Neuronal stem cell (in vitro differentiated cells): Measurements from ENCODE around the gene PCBP3.

ENCODE experiments used
- DNase-seq: peaks from one replicate; pipeline ENCODE4 v3.0.0-alpha.2; 2013; ENCODE audit warnings: low spot score
- H2AFZ ChIP-seq: one replicate; pipeline ENCODE4 v1.6.1; 2013; ENCODE audit warnings: mild to moderate bottlenecking, low read length, inconsistent platforms
- H2AK5ac ChIP-seq: 2 replicates; pipeline ENCODE4 v1.6.1; 2013; ENCODE audit warnings: low read depth, mild to moderate bottlenecking, inconsistent platforms, low read length, moderate library complexity, mixed read lengths
- H2BK120ac ChIP-seq: 2 replicates; pipeline ENCODE4 v1.6.1; 2013; ENCODE audit warnings: low read depth, mild to moderate bottlenecking, inconsistent platforms, low read length, moderate library complexity, mixed read lengths
- H2BK12ac ChIP-seq: one replicate; pipeline ENCODE4 v1.6.1; 2013; ENCODE audit warnings: low read length, inconsistent platforms
- H2BK15ac ChIP-seq: 2 replicates; pipeline ENCODE4 v1.6.1; 2013; ENCODE audit warnings: mild to moderate bottlenecking, low read length, inconsistent platforms, mixed read lengths
- H2BK5ac ChIP-seq: one replicate; pipeline ENCODE4 v1.6.1; 2013; ENCODE audit warnings: inconsistent platforms, mild to moderate bottlenecking, low read length, moderate library complexity
- H3K14ac ChIP-seq: one replicate; pipeline ENCODE4 v1.6.1; 2013; ENCODE audit warnings: low read length, inconsistent platforms
- H3K18ac ChIP-seq: 2 replicates; pipeline ENCODE4 v1.6.1; 2013; ENCODE audit warnings: low read length, inconsistent platforms
- H3K23ac ChIP-seq: 2 replicates; pipeline ENCODE4 v1.6.1; 2013; ENCODE audit warnings: low read depth, mild to moderate bottlenecking, mixed read lengths, low read length, inconsistent platforms; ENCODE audit not compliant: poor library complexity
- H3K27ac ChIP-seq: replicated peaks from 3 replicates; pipeline ENCODE4 v1.5.1; 2013; ENCODE audit warnings: low read length, inconsistent platforms
- H3K27me3 ChIP-seq, 3 experiments: 2 replicates each; pipeline ENCODE4 v1.6.1; 2013; ENCODE audit warnings: low read length in 3 of 3, mild to moderate bottlenecking in 2 of 3, inconsistent platforms in 1 of 3, low read depth in 1 of 3, mixed read lengths in 1 of 3, moderate library complexity in 1 of 3; ENCODE audit not compliant: control insufficient read depth in 3 of 3, insufficient read depth in 3 of 3
- H3K36me3 ChIP-seq, 2 donors: replicated peaks in 1 of 2; 2 replicates each; pipeline ENCODE4 v1.6.1; 2013; ENCODE audit warnings: low read length in 2 of 2; ENCODE audit not compliant: control insufficient read depth in 2 of 2, insufficient read depth in 2 of 2
- H3K4ac ChIP-seq: 2 replicates; pipeline ENCODE4 v1.6.1; 2013; ENCODE audit warnings: inconsistent platforms, mild to moderate bottlenecking, low read length, moderate library complexity
- H3K4me1 ChIP-seq, 2 donors: 1 replicate in 1 of 2; 2 replicates in 1 of 2; pipeline ENCODE4 v1.6.1; 2013; ENCODE audit warnings: low read length in 2 of 2, low read depth in 1 of 2; ENCODE audit not compliant: control insufficient read depth in 2 of 2, insufficient read depth in 1 of 2
- H3K4me2 ChIP-seq: one replicate; pipeline ENCODE4 v1.6.1; 2013; ENCODE audit warnings: mild to moderate bottlenecking, low read length, inconsistent platforms; ENCODE audit not compliant: insufficient read depth, poor library complexity, severe bottlenecking
- H3K4me3 ChIP-seq, 2 donors: 2 replicates each; pipeline ENCODE4 v1.5.1; 2013; ENCODE audit warnings: low read length in 2 of 2, mild to moderate bottlenecking in 2 of 2, inconsistent platforms in 1 of 2, moderate library complexity in 1 of 2
- H3K79me1 ChIP-seq: one replicate; pipeline ENCODE4 v1.6.1; 2013; ENCODE audit warnings: low read depth, mild to moderate bottlenecking, inconsistent platforms, low read length, moderate library complexity
- H3K9ac ChIP-seq: one replicate; pipeline ENCODE4 v1.6.1; 2013; ENCODE audit warnings: mild to moderate bottlenecking, low read depth, low read length, inconsistent platforms; ENCODE audit not compliant: poor library complexity
- H3K9me3 ChIP-seq, 2 donors: replicated peaks in 1 of 2; 2 replicates each; pipeline versions ENCODE3 to v1.6.1; 2013; ENCODE audit warnings: low read length in 2 of 2, mild to moderate bottlenecking in 2 of 2, inconsistent platforms in 1 of 2, low read depth in 1 of 2, mixed read lengths in 1 of 2, moderate library complexity in 1 of 2; ENCODE audit not compliant: control insufficient read depth in 2 of 2, insufficient read depth in 1 of 2
- H4K8ac ChIP-seq: one replicate; pipeline ENCODE4 v1.6.1; 2013; ENCODE audit warnings: low read depth, mild to moderate bottlenecking, inconsistent platforms, low read length, moderate library complexity
- H4K91ac ChIP-seq: one replicate; pipeline ENCODE4 v1.6.1; 2013; ENCODE audit warnings: low read length, low read depth, mild to moderate bottlenecking, inconsistent platforms; ENCODE audit not compliant: poor library complexity
- WGBS, 2 donors: extraction: QIAGEN DNeasy Blood & Tissue Kit; methylation state at CpG; one replicate each; pipeline ENCODE4 v1.1.7; 2013; ENCODE audit warnings: missing lambda C conversion rate in 2 of 2, mixed read lengths in 1 of 2; ENCODE audit not compliant: insufficient read length in 2 of 2, insufficient replicate concordance in 1 of 2; ENCODE audit errors: extremely low coverage in 2 of 2; 5-methylcytosine and 5-hydroxymethylcytosine counted together

Gene PCBP3

GRCh38 chr21:45852886-45853400 is 209.4 kb downstream of the PCBP3 start:
- Histone ChIP-seq H3K9me3 (peaks cover 0 to 2% of the 10 kb centered on the region in 2 donors), H3K36me3 (no peaks in the 10 kb centered on the region), H3K27ac (no peak overlapping the region), H2AFZ (no peak overlapping the region), H3K18ac (no peak overlapping the region), H3K27me3 (no peaks in the 10 kb centered on the region), H2AK5ac (peak overlapping the region; percentile 26), H3K4me3 (peak overlapping the region in 1 of 2 donors; percentile 30), H2BK5ac (no peak overlapping the region), H3K4ac (no peak overlapping the region), H2BK120ac (no peak overlapping the region), H4K8ac (no peak overlapping the region), H3K4me2 (no peak overlapping the region), H4K91ac (no peak overlapping the region), H3K23ac (no peak overlapping the region), H3K14ac (no peak overlapping the region), H2BK12ac (no peak overlapping the region), H3K4me1 (peaks cover 0 to 11% of the 10 kb centered on the region in 2 donors), H3K79me1 (no peaks in the 10 kb centered on the region), H2BK15ac (no peak overlapping the region), H3K9ac (no peak overlapping the region)
- no CpG with 5 or more reads among the region's 12 CpGs for WGBS, 2 donors
- DNase-seq, result no peak

GRCh38 chr21:45853703-45854342 is 210.3 kb downstream of the PCBP3 start:
- Histone ChIP-seq H3K4me3 (no peak overlapping the region), H3K36me3 (no peaks in the 10 kb centered on the region), H3K79me1 (no peaks in the 10 kb centered on the region), H3K4ac (no peak overlapping the region), H3K27ac (no peak overlapping the region), H2AK5ac (no peak overlapping the region), H3K9me3 (peaks cover 0 to 4% of the 10 kb centered on the region in 2 donors), H2BK12ac (no peak overlapping the region), H3K23ac (no peak overlapping the region), H3K18ac (no peak overlapping the region), H2BK15ac (no peak overlapping the region), H4K91ac (no peak overlapping the region), H3K4me2 (no peak overlapping the region), H2AFZ (no peak overlapping the region), H3K27me3 (no peaks in the 10 kb centered on the region), H2BK5ac (no peak overlapping the region), H3K14ac (no peak overlapping the region), H3K9ac (no peak overlapping the region), H3K4me1 (peaks cover 0 to 11% of the 10 kb centered on the region in 2 donors), H4K8ac (no peak overlapping the region), H2BK120ac (no peak overlapping the region)
- WGBS, 2 donors, result no CpG with 5 or more reads among the region's 19 CpGs
- no peak for DNase-seq

- H2BK15ac ChIP-seq, result no peak overlapping the region
- H3K27ac ChIP-seq, result no peak overlapping the region
- no peaks in the 10 kb centered on the region for H3K36me3 ChIP-seq
- H3K4me3 ChIP-seq, result no peak overlapping the region
- no peak overlapping the region for H3K4me2 ChIP-seq
- H3K4me1 ChIP-seq, result peaks cover 0 to 11% of the 10 kb centered on the region in 2 donors
- no peak overlapping the region for H2BK120ac ChIP-seq
- H2BK12ac ChIP-seq, result no peak overlapping the region
- DNase-seq, result no peak
- H2AFZ ChIP-seq, result peak overlapping the region; percentile 45
- H3K4ac ChIP-seq, result no peak overlapping the region
- peaks cover 0 to 4% of the 10 kb centered on the region in 2 donors for H3K9me3 ChIP-seq
- H4K8ac ChIP-seq, result no peak overlapping the region
- H3K23ac ChIP-seq, result no peak overlapping the region
- H3K9ac ChIP-seq, result peak overlapping the region; percentile 55
- peak overlapping the region; percentile 81 for H2AK5ac ChIP-seq
- WGBS, 2 donors, result no CpG with 5 or more reads among the region's 12 CpGs
- H3K14ac ChIP-seq, result peak overlapping the region; percentile 10
- H3K79me1 ChIP-seq, result no peaks in the 10 kb centered on the region
- H3K27me3 ChIP-seq, result no peaks in the 10 kb centered on the region
- peak overlapping the region; percentile 55 for H3K18ac ChIP-seq
- no peak overlapping the region for H4K91ac ChIP-seq
- H2BK5ac ChIP-seq, result no peak overlapping the region
Measured at GRCh38 chr21:45854690-45855247, 211.2 kb downstream of the PCBP3 start.

- H2AFZ ChIP-seq, result peak overlapping the region; percentile 45
- H3K4me2 ChIP-seq, result no peak overlapping the region
- no peak overlapping the region for H4K8ac ChIP-seq
- peak overlapping the region; percentile 85 for H3K23ac ChIP-seq
- WGBS, 2 donors, result no CpG with 5 or more reads among the region's 18 CpGs
- no peak overlapping the region for H2BK5ac ChIP-seq
- no peak overlapping the region for H2BK120ac ChIP-seq
- no peak overlapping the region for H3K4me3 ChIP-seq
- peak overlapping the region; percentile 76 for H3K18ac ChIP-seq
- peak overlapping the region; percentile 55 for H3K9ac ChIP-seq
- peaks cover 0 to 11% of the 10 kb centered on the region in 2 donors for H3K4me1 ChIP-seq
- H3K27ac ChIP-seq, result no peak overlapping the region
- H3K36me3 ChIP-seq, result no peaks in the 10 kb centered on the region
- H2AK5ac ChIP-seq, result peak overlapping the region; percentile 81
- H3K4ac ChIP-seq, result peak overlapping the region; percentile 84
- peak overlapping the region; percentile 10 for H3K14ac ChIP-seq
- no peaks in the 10 kb centered on the region for H3K27me3 ChIP-seq
- H3K9me3 ChIP-seq, result peaks cover 0 to 4% of the 10 kb centered on the region in 2 donors
- no peak overlapping the region for H2BK15ac ChIP-seq
- no peak for DNase-seq
- no peak overlapping the region for H2BK12ac ChIP-seq
- H4K91ac ChIP-seq, result no peak overlapping the region
- H3K79me1 ChIP-seq, result no peaks in the 10 kb centered on the region
Measured at GRCh38 chr21:45855248-45855811, 211.8 kb downstream of the PCBP3 start.
